HS-5 (cell line): Measurements from ENCODE around the gene TSG101.

ENCODE experiments used
- DNase-seq: peaks from one replicate; pipeline ENCODE4 v3.0.0-alpha.2; 2012; ENCODE audit warnings: low read depth

TSG101 gene

GRCh38 chr11:18492888-18493287 lies 33.9 kb downstream of the TSG101 start:
- DNase-seq = no peak

GRCh38 chr11:18491924-18492323 lies 34.8 kb downstream of the TSG101 start:
- no peak for DNase-seq

GRCh38 chr11:18490736-18491485 lies 35.8 kb downstream of the TSG101 start:
- DNase-seq = no peak

- no peak for DNase-seq
Observed at GRCh38 chr11:18490319-18490718, 36.4 kb downstream of the TSG101 start.

GRCh38 chr11:18485913-18486528 lies 40.7 kb downstream of the TSG101 start:
- DNase-seq = no peak

- DNase-seq = no peak
Observed at GRCh38 chr11:18479063-18479462, 47.7 kb downstream of the TSG101 start.

- DNase-seq = no peak
Observed at GRCh38 chr11:18472587-18472986, 54.2 kb downstream of the TSG101 start.

GRCh38 chr11:18471995-18472394 lies 54.7 kb downstream of the TSG101 start:
- no peak for DNase-seq

GRCh38 chr11:18468961-18469360 lies 57.8 kb downstream of the TSG101 start:
- no peak for DNase-seq

GRCh38 chr11:18468059-18468458 lies 58.7 kb downstream of the TSG101 start:
- DNase-seq = no peak

GRCh38 chr11:18466402-18466801 lies 60.3 kb downstream of the TSG101 start:
- DNase-seq = no peak

- DNase-seq = no peak
Observed at GRCh38 chr11:18463439-18463838, 63.3 kb downstream of the TSG101 start.

GRCh38 chr11:18461909-18462308 lies 64.8 kb downstream of the TSG101 start:
- no peak for DNase-seq

GRCh38 chr11:18459634-18460033 lies 67.1 kb downstream of the TSG101 start:
- DNase-seq = no peak

GRCh38 chr11:18457450-18457849 lies 69.3 kb downstream of the TSG101 start:
- DNase-seq = peak; percentile 11

- DNase-seq = no peak
Observed at GRCh38 chr11:18455686-18456372, 70.9 kb downstream of the TSG101 start, which contains the start of gene LDHAL6A. Gene LDHAL6A (plus strand): TSS chr11:18455856. CDS start chr11:18456681, 825 bp downstream.

GRCh38 chr11:18452927-18453326 lies 73.8 kb downstream of the TSG101 start:
- DNase-seq = peak; percentile 19

GRCh38 chr11:18449251-18449650 lies 77.5 kb downstream of the TSG101 start:
- no peak for DNase-seq

GRCh38 chr11:18438691-18439090 lies 88.1 kb downstream of the TSG101 start:
- no peak for DNase-seq
